Measurements from ENCODE around the gene EXOC2.

The EXOC2 gene

GRCh38 chr6:583635-584034 lies 109.3 kb downstream of the EXOC2 start:
- TF ChIP-seq CTCF (conservative IDR thresholded peaks at IDR 0.05; ENCODE audit: control insufficient read depth, insufficient read depth, low read depth, low read length): no peak
- no peak for DNase-seq (ENCODE audit: low read depth)
- H3K4me3 ChIP-seq (ENCODE audit: control insufficient read depth, low read depth, low read length): no peak overlapping the region

- TF ChIP-seq CTCF (conservative IDR thresholded peaks at IDR 0.05; ENCODE audit: control insufficient read depth, insufficient read depth, low read depth, low read length): no peak
- no peak for DNase-seq (ENCODE audit: low read depth)
- no peak overlapping the region for H3K4me3 ChIP-seq (ENCODE audit: control insufficient read depth, low read depth, low read length)
Observed at GRCh38 chr6:583116-583515, 109.8 kb downstream of the EXOC2 start.

GRCh38 chr6:582370-582769 lies 110.6 kb downstream of the EXOC2 start:
- no peak overlapping the region for H3K4me3 ChIP-seq (ENCODE audit: control insufficient read depth, low read depth, low read length)
- no peak for DNase-seq (ENCODE audit: low read depth)
- TF ChIP-seq CTCF (conservative IDR thresholded peaks at IDR 0.05; ENCODE audit: control insufficient read depth, insufficient read depth, low read depth, low read length): no peak

- H3K4me3 ChIP-seq (ENCODE audit: control insufficient read depth, low read depth, low read length): no peak overlapping the region
- DNase-seq (ENCODE audit: low read depth): peak; percentile 42
- TF ChIP-seq CTCF (conservative IDR thresholded peaks at IDR 0.05; ENCODE audit: control insufficient read depth, insufficient read depth, low read depth, low read length): peak; percentile 38
Observed at GRCh38 chr6:579339-579738, 113.6 kb downstream of the EXOC2 start.

- DNase-seq (ENCODE audit: low read depth): no peak
- no peak for TF ChIP-seq CTCF (conservative IDR thresholded peaks at IDR 0.05; ENCODE audit: control insufficient read depth, insufficient read depth, low read depth, low read length)
- no peak overlapping the region for H3K4me3 ChIP-seq (ENCODE audit: control insufficient read depth, low read depth, low read length)
Observed at GRCh38 chr6:572596-573265, 120.2 kb downstream of the EXOC2 start.

- no peak overlapping the region for H3K4me3 ChIP-seq (ENCODE audit: control insufficient read depth, low read depth, low read length)
- no peak for TF ChIP-seq CTCF (conservative IDR thresholded peaks at IDR 0.05; ENCODE audit: control insufficient read depth, insufficient read depth, low read depth, low read length)
- DNase-seq (ENCODE audit: low read depth): no peak
Observed at GRCh38 chr6:571892-572291, 121.0 kb downstream of the EXOC2 start.

- no peak overlapping the region for H3K4me3 ChIP-seq (ENCODE audit: control insufficient read depth, low read depth, low read length)
- TF ChIP-seq CTCF (conservative IDR thresholded peaks at IDR 0.05; ENCODE audit: control insufficient read depth, insufficient read depth, low read depth, low read length): no peak
- no peak for DNase-seq (ENCODE audit: low read depth)
Observed at GRCh38 chr6:570825-571224, 122.1 kb downstream of the EXOC2 start.
